ENCODE results near the gene TBCD.
"Not testable (repeated sequence)": the region's sequence is repeated elsewhere in the genome, so short reads cannot be mapped to it uniquely, and the experiment has no call there.

Gene TBCD

DNA sequence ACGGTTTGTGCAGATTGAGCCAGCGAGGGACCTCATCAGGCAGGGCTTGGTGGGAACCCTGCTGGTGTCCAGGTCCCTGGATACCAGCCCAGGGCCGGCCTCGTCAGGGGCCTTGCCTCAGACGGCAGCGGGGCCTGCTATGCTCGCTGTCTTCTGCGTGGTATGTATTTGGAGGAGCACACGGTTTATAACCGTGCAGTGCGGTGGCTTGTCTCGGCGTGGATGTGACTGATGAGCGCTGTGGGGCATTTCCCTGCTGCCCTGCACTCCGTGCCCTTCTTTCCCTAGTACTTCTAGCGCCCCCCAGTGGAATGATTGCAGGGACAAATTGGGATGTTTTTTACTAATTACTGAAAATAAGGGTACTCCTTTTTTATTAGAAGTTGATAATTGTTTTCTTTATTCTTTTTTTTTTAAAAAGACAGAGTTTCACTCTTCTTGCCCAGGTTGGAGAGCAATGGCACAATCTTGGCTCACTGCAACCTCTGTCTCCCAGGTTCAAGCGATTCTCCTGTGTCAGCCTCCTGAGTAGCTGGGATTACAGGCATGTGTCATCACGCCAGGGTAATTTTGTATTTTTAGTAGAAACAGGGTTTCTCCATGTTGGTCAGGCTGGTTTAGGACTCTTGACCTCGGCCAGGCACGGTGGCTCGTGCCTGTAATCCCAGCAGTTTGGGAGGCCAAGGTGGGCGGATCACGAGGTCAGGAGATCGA lies 15.3 kb downstream of the TBCD start:
- peak; percentile 49 for DNase-seq (ENCODE audit: low read depth)

DNA sequence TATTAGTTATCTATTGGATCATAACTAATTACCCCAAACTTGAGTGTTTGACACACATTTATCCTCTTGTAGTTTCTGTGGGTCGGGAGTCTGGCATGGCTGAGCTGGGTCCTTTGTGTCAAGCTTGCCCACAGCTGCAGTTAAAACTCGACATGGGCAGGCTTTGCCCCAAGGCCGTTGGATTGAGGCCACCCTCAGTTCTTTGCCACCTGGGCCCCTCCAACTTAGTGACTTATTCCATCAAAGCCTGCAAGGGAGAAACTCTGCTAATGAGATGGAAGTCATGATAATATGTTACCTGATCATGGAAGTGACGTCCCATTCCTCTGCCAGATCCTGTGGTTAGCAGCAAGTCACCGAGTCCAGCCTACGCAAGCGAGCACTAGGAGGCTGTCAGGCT lies 17.2 kb downstream of the TBCD start:
- DNase-seq (ENCODE audit: low read depth), result no peak

GRCh38 chr17:82772026-82772425 lies 20.2 kb downstream of the TBCD start:
- peak; percentile 78 for DNase-seq (ENCODE audit: low read depth)

DNA sequence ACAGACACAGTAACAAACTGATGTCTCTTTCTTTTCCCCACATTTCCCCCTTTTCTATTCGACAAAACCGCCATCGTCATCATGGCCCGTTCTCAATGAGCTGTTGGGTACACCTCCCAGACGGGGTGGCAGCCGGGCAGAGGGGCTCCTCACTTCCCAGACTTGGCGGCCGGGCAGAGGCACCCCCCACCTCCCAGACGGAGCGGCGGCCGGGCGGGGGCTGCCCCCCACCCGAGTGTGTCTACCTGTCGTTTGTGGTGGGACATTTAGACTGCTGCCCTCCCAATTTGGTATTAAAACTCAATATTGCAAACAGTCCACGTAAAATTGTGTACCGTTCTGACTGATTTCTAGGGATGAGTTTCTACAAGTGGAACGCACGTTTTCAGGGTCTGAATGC lies 22.6 kb downstream of the TBCD start:
- DNase-seq (ENCODE audit: low read depth), result not testable (repeated sequence)

DNA sequence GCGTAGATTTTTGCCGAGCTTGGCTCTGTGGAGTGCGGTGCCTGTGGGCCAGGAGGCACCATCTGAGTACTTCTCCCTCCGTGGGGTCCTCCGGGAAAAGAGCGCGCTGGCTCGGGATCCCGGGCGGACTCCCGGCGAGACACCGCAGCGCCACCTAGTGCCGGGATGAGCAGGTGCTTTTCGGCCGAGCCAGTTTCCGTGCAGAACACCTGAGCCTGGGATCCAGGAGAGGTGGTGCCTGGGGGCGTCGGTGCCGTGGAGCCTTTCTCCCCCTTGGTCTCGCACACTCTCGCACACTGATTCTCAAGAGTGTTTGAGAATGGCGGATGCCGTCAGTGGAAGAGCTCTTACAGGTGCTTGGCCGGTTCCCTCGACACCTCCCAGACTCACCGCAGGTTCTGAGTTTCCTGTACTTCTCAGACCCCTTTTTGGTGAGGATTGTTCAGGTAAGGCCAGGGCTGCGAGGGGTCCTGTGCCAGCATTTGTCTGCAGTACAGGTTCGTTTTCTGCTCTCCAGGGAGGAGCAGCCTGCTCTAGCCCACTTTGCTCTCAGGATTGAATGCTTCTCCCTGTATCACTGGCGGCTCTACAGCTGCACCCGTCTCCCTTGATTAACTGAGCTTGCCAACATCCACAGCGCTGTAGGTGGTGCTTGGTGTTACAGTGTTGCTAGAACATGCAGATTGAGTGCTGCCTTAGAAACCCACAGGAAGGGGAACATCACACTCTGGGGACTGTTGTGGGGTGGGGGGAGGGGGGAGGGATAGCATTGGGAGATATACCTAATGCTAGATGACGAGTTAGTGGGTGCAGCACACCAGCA lies 23.3 kb downstream of the TBCD start:
- peak; percentile 45 for DNase-seq (ENCODE audit: low read depth)

GRCh38 chr17:82776454-82776853 lies 24.6 kb downstream of the TBCD start:
- DNase-seq (ENCODE audit: low read depth), result no peak

DNA sequence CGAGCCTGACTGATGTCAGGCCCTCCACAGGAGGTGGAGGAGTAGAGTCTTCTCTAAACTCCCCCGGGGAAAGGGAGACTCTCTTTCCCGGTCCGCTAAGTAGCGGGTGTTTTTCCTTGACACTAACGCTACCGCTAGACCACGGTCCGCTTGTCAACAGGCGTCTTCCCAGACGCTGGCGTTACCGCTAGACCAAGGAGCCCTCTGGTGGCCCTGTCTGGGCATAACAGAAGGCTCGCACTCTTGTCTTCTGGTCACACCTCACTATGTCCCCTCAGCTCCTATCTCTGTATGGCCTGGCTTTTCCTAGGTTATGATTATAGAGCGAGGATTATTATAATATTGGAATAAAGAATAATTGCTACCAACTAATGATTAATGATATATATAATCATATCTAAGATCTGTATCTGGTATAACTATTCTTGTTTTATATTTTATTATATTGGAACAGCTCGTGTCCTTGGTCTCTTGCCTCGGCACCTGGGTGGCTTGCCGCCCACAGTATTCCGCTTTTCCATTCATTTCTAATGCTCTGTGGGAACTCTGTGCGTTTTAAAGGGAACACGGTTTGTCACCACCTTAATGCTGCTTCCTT lies 26.0 kb downstream of the TBCD start:
- DNase-seq (ENCODE audit: low read depth), result not testable (repeated sequence)

DNA sequence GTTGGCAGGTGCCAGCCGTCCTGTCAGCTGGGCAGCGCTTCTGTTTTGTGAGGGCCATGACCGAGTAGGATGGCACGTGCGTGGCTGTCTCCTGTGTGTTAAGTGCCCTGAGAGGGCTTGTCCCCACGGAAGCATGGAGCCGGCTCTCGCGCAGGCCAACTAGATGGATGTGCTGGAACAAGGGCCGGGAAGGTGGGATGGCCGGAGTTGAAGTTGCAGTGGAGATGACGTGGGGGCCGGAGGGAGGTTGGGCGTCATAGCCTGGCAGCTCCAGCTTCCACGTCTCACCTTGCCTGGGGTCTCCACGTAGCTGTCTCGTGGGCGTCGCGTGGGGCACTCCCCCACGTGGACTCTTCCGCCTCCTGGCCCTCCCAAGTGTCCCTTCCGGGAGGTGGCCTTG lies 27.7 kb downstream of the TBCD start:
- no peak for DNase-seq (ENCODE audit: low read depth)

DNA sequence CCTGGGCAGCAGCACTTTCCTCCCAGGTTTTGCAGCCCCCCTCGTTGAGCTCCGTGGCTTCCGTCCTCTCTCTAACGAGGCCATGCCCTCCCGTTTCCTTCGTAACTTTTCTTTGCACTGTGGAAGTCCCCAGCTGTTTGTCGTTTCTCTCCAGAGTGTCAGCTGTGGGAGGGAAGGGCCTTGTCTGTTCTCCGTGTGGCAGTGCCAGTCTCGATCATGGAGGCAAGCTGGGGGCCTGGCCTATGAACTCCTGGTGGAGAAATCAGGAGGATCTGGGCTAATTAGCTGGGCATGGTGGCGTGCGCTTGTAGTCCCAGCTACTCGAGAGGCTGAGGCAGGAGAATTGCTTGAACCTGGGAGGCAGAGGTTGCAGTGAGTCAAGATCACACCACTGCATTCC lies 28.3 kb downstream of the TBCD start:
- DNase-seq (ENCODE audit: low read depth), result no peak

- DNase-seq (ENCODE audit: low read depth), result no peak
These were observed 29.4 kb downstream of the TBCD start for GRCh38 chr17:82780971-82781893.

DNA sequence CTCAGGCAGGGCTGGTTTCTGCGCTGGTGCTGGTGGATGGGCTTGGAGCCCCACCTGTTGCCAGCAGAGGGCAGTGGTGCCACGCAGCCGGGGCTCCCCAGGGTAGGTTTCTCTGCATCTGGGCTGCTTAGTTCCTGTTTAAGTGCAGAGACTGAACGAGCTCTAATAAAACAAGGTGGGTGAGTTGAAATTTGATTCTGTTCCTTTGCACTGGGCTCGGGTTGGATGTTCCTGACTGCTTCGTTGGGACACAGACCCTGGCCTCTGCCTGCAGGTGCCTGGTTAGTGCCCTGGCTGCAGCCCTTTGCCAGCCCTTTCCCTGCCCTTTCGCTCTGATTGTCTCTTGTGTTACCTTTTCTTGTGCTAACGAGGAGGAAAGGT lies 30.0 kb downstream of the TBCD start:
- DNase-seq (ENCODE audit: low read depth), result peak; percentile 75

- no peak for DNase-seq (ENCODE audit: low read depth)
These were observed 30.9 kb downstream of the TBCD start for GRCh38 chr17:82782657-82783207.

DNA sequence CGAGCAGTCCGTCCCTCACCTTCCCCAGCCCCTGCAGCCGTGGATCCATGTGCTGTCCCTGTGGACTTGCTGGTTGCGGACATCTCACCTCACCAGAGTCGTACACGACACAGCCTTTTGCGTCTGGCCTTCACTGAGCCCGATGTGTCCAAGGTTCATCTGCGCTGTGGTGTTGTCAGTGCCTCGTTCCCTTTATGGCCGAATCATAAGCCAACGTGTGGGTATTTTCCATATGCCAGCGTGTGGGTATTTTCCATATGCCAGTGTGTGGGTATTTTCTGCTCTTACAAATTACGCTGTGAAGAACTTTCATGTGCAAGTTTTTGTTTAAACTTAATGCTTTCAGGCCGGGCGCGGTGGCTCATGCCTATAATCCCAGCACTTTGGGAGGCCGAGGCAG lies 31.6 kb downstream of the TBCD start:
- no peak for DNase-seq (ENCODE audit: low read depth)

GRCh38 chr17:82785581-82785980 lies 33.7 kb downstream of the TBCD start:
- DNase-seq (ENCODE audit: low read depth), result not testable (repeated sequence)

DNA sequence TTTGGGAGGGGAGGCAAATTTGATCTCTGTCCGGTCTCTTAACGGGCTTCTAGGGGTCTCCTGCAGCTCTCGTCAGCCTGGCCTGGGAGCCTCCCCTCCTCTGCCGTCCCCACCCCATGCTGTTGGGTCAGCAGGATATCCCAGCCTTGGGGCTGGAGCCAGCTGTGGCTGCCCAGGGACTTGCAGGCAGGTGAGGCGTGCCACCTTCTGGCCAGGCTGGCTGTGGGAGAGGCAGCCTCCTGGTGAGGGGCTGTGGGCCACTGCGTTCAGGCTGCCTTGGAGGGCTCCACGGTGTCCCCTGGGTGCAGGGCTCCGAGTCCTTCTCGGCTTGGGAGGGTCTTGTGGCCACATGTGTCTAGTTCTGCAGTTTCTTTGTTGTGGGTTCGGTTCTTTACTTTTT lies 34.6 kb downstream of the TBCD start:
- no peak for DNase-seq (ENCODE audit: low read depth)

DNA sequence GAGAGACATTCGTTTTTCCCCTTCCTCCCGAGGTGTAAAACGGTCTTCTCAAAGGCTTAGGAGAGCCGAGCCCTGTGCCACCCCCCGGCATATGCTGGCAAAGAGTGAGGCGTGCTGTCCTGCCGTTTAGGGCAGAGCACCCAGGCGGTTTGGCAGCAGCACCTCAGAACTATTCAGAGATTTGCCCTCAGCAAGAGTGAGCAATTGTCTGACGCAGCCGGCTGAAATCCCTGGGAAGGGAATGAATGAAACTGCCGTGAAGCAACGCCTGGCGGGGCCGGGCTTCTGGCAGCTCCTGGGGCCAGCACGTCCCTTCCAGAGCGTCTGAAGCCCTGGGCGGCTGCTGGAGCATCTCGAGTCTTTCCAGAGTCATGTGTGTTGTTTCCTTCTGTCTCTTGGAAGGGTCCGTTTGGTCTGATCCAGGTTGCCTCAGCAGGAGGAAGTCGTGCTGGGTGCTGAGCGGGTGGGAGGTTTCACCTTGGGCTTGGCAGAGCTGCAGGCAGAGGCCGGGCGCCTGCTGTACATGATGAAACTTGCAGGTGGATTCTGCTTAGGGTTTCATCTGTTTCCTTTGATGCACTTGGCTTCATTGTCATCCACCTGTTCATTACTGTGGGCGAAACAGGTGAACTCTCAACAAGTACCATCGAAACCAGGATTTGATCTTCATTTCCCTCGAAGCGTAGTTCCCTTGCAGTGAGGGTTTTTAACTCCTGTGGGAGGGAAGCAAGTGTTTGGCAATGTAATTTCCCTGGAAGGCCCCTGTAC lies 35.4 kb downstream of the TBCD start:
- DNase-seq (ENCODE audit: low read depth), result no peak

- DNase-seq (ENCODE audit: low read depth), result no peak
These were observed 36.5 kb downstream of the TBCD start for GRCh38 chr17:82788206-82789001.

- no peak for DNase-seq (ENCODE audit: low read depth)
These were observed 37.3 kb downstream of the TBCD start for GRCh38 chr17:82789051-82789592.

DNA sequence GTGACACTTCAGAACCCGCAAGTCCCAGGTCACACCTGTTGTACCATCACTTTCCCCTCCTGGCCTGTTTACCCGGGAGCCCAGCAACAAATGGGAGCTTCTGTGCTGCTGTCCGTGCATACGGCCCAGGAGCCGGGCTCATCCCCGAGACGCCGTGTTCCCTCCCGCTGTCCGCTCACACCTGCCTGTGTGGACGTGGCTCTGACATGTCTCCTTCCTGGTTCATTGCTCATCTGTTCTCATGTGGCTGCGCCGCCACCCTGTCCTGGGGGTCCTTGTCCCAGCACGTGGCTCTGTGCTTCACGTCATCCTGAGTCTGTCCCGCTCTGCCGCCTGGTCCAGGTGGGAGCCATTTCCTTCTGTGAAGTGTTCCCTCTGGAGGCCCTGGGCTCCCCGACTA lies 37.9 kb downstream of the TBCD start:
- no peak for DNase-seq (ENCODE audit: low read depth)

- no peak for DNase-seq (ENCODE audit: low read depth)
These were observed 38.5 kb downstream of the TBCD start for GRCh38 chr17:82790391-82790790.
